Neural progenitor cell (in vitro differentiated cells): ENCODE measurements around the gene SH2D3C.

Experiments
- CTCF ChIP-seq: fragments of 200-600 bp; sonication (generic); IDR thresholded peaks from 2 replicates; pipeline ENCODE4 v1.5.1; 2017; ENCODE audit warnings: antibody characterized with exemption, mild to moderate bottlenecking
- EZH2 ChIP-seq: fragments of 200-600 bp; sonication (generic); IDR thresholded peaks from 2 replicates; pipeline ENCODE4 v1.6.1; 2017; ENCODE audit warnings: antibody characterized with exemption, mild to moderate bottlenecking, moderate library complexity

- TF ChIP-seq CTCF (no peak), EZH2 (no peak)
These were observed 39.5 kb upstream of the SH2D3C start for GRCh38 chr9:127817881-127818434.
